Measurements from ENCODE around the gene LAMC2.
A peak's percentile ranks its signal among the peaks of the same experiment; 100 is the strongest.

Gene LAMC2

DNA sequence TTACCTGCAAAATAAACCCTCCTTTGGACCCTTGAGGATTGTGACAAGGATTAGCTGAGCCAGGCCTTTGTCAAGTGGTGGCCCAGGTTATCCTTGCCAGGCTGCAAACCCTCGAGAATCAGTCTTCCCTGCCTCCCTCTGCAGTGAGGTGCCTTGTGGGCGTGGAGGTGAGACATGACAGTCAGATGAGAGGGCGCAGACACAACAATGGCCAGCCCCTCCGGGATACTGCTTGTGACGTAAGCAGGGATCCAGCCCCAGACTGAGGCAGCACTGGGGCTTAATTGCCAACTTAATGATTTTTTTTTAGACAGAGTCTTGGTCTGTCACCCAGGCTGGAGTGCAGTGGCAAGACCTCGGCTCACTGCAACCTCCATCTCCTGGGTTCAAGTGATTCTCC lies 104.6 kb downstream of the LAMC2 start:
- DNase-seq: no peak

DNA sequence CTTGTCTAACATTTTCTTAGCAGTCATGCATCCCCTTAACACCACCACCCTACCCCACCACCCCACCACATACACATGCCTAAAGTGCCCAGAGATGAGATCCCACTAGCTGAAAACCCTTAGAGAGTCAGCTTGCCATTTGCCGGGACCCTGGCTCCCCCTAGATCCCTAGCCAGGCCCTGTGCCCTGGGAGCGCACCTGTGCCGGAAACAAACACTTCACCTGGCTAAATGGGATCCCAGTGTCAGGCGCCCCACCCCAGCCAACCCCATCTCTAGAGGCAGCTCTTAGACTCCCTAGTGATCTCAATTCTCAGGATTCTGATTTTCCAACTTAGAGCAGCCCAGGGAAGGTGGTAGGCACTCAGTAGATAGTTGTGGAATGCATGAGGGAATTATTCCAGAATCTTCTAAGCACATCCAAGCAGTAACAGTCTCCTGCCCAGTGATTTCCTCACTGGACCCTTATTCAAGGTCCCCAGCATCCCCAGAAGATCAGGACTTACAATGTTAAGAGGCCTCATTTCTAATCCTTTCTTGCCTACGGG lies 105.2 kb downstream of the LAMC2 start:
- no peak for DNase-seq

DNA sequence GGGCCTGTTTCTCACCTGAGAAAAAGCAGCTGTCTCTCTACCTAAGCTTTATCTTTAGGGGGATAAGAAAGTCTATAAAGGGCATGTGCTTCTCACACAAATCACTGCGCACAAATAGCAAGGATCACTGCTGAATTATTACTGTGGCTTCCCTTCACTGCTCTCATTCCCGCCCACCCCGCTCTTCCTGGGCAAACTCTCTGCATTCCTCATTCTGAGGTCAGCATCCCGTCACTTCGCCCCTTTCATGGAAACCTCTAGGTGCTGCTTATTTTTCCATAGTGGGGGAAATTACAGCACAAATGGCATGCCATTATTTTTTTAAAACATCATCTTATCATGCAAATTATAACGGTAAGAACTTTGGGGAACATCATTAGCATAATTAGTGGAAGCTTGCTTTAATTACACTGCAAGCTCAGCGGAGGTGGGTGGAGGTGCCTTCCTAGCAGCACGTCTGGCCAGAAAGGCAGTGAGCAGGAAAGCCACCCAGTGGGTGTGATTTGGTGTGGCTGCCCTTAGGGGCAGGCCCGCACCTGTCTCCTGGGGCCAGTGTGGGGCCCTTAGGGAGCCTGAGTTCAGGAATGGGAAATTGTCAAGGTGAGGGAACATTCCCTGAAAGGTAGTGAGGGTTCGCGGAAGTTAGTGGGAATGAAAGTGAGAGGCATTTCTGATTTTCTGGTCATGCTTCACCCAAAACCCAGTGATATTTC lies 105.9 kb downstream of the LAMC2 start:
- peak in 1 of 3 experiments; percentile 14 for DNase-seq

DNA sequence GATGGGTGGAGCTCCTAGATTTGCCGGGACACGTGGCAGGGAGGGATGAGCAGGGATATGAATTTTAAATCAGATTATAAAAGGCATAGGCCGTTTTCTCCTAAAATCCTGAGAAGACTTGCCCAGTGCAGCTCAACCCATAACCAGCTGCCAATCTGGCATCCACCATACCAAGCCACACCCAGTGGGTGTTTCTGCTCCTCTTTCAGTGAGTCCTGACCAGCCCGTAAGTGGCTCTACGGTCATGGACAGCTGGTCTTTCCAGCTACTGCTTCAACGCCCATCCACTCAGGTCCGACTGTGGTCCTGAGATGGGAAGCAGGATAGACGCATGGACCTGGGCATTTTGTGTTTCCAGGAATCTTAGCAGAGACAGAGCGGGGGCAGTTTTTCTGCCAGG lies 107.2 kb downstream of the LAMC2 start:
- no peak for DNase-seq

DNA sequence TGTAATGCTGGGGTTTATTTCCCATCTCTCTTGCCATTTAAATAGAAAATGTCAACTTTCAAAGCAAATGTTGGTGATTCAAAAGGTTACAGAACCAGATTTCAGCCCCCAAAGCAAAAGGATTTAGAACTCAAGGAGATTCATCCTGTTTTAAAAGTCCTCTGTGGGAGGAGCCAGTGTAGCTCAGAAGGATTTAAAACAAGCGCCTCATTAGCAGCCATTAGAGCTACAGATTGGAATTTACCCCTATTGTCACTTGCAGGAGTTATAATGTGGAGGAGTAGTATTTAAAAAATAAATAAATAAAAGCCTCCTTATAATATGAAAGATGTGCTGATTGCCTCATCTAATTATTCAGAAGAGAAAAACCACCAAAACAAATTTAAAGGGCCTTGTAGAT lies 107.8 kb downstream of the LAMC2 start:
- DNase-seq: no peak

Measured in NCI-H1417 (cell line).